ENCODE data around the gene ROR2.

DNA sequence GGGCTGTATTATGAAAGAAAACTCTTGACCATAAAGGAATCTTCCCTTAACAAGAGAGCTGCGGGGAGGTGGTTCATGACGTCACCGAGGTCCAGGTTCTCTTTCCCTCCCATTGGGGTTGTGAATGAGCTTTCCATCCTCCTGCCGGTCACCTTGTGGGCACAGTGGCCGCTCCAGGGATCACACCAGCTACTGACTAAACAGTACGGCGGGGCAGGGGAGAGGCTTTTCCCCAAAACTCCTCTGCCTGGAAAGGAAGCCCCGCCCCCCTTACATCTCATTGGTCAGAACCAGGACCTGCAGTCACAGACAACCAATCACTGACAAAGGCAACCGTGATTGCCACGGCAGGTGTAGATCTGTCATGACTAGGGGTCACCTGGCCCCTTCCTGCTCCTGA is 35.6 kb downstream of the ROR2 start:
- TF ChIP-seq, protein P1, sequence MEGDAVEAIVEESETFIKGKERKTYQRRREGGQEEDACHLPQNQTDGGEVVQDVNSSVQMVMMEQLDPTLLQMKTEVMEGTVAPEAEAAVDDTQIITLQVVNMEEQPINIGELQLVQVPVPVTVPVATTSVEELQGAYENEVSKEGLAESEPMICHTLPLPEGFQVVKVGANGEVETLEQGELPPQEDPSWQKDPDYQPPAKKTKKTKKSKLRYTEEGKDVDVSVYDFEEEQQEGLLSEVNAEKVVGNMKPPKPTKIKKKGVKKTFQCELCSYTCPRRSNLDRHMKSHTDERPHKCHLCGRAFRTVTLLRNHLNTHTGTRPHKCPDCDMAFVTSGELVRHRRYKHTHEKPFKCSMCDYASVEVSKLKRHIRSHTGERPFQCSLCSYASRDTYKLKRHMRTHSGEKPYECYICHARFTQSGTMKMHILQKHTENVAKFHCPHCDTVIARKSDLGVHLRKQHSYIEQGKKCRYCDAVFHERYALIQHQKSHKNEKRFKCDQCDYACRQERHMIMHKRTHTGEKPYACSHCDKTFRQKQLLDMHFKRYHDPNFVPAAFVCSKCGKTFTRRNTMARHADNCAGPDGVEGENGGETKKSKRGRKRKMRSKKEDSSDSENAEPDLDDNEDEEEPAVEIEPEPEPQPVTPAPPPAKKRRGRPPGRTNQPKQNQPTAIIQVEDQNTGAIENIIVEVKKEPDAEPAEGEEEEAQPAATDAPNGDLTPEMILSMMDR (IDR thresholded peaks at IDR 0.05; ENCODE audit: borderline replicate concordance, extremely low read depth, low read length, poor library complexity, severe bottlenecking): no peak
- no peak for TF ChIP-seq EZH2 (IDR thresholded peaks at IDR 0.05; ENCODE audit: borderline replicate concordance, low read depth, low read length, severe bottlenecking)
